IMR-90 (cell line): ENCODE results near the gene OPCML.

Experiments used
- CEBPB ChIP-seq: IDR thresholded peaks from 2 replicates; pipeline ENCODE4 v1.6.1; 2012; ENCODE audit warnings: low read depth, low read length, improper control_type of control experiment
- CTCF ChIP-seq: conservative IDR thresholded peaks from 2 replicates; pipeline ENCODE4 v1.5.1; 2012; ENCODE audit warnings: mild to moderate bottlenecking, low read depth, low read length, improper control_type of control experiment
- MAFK ChIP-seq: IDR thresholded peaks from 2 replicates; pipeline ENCODE4 v1.6.1; 2012; ENCODE audit warnings: low read depth, low read length, improper control_type of control experiment
- MAZ ChIP-seq: IDR thresholded peaks from 2 replicates; pipeline ENCODE4 v1.6.1; 2012; ENCODE audit warnings: low read depth, mild to moderate bottlenecking, low read length, improper control_type of control experiment, moderate library complexity, borderline replicate concordance
- POLR2A ChIP-seq: IDR thresholded peaks from 2 replicates; pipeline ENCODE4 v1.6.1; 2012; ENCODE audit warnings: mild to moderate bottlenecking, low read depth, low read length
- RAD21 ChIP-seq: IDR thresholded peaks from 2 replicates; pipeline ENCODE4 v1.6.1; 2012; ENCODE audit warnings: low read length, improper control_type of control experiment
- RCOR1 ChIP-seq: IDR thresholded peaks from 2 replicates; pipeline ENCODE4 v1.6.1; 2012; ENCODE audit warnings: mild to moderate bottlenecking, low read length, improper control_type of control experiment; ENCODE audit not compliant: insufficient replicate concordance
- RFX5 ChIP-seq: IDR thresholded peaks from 2 replicates; pipeline ENCODE4 v1.8.0; 2012; ENCODE audit warnings: low read depth, mild to moderate bottlenecking, low read length, moderate library complexity

DNA sequence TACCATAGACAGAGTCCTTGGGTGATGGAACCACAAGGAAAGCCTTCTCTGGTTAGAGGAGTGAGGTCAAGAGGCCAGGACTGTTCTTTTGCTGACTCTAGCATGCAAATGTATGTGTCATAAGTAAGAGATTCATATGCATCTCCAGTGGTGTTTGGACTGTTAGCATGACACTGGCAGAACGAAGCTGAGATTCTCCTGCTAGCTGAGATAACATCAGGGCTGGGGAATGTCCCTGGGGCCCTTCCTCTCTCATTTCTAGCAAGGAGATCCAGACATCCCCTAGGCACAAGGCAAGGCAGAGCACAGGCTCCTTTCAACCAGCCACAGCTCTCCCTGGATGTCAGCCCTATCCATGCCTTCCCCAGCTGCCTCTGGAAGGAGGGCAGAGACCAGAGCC is 711.3 kb downstream of the OPCML start:
- TF ChIP-seq POLR2A: no peak
- no peak for TF ChIP-seq CEBPB
- no peak for TF ChIP-seq CTCF
- TF ChIP-seq MAFK: no peak
- no peak for TF ChIP-seq RFX5
- no peak for TF ChIP-seq MAZ
- TF ChIP-seq RAD21: no peak
- TF ChIP-seq RCOR1: no peak
